Central memory CD8-positive, alpha-beta T cell (primary cell): ENCODE measurements around the gene ZNF462.

Experiments
- ATAC-seq: fragments of 150-1000 bp; cut with Tn5 transposase; replicated peaks from 2 replicates; pipeline ENCODE4 v1.10.0; 2022; ENCODE audit warnings: mild to moderate bottlenecking, moderate FRiP score, moderate number of reproducible peaks; ENCODE audit not compliant: poor library complexity, severe bottlenecking; ENCODE audit errors: extremely low read depth
- DNase-seq, 2 donors: peaks; one replicate each; pipeline ENCODE4 v3.0.0; 2021; ENCODE audit warnings: low spot score in 2 of 2
- H3K27ac Mint-ChIP-seq: one replicate; pipeline ENCODE4 v1.8.0; 2022; ENCODE audit warnings: low read depth, mild to moderate bottlenecking, moderate library complexity, mixed read lengths
- H3K27me3 Mint-ChIP-seq: one replicate; pipeline ENCODE4 v1.8.0; 2022; ENCODE audit warnings: mixed read lengths
- H3K36me3 Mint-ChIP-seq: one replicate; pipeline ENCODE4 v1.8.0; 2022; ENCODE audit warnings: mild to moderate bottlenecking, moderate library complexity, mixed read lengths; ENCODE audit not compliant: insufficient read depth
- H3K4me1 Mint-ChIP-seq: one replicate; pipeline ENCODE4 v1.8.0; 2022; ENCODE audit warnings: mixed read lengths
- H3K4me3 Mint-ChIP-seq: one replicate; pipeline ENCODE4 v1.8.0; 2022; ENCODE audit warnings: mild to moderate bottlenecking, moderate library complexity, mixed read lengths
- H3K9me3 Mint-ChIP-seq: one replicate; pipeline ENCODE4 v1.8.0; 2022; ENCODE audit warnings: mixed read lengths

The ZNF462 gene

GRCh38 chr9:106953174-106953573, 90.2 kb downstream of the ZNF462 start:
- Mint-ChIP-seq H3K36me3 (no peaks in the 10 kb centered on the region), H3K27ac (no peak overlapping the region)

GRCh38 chr9:106954558-106954957, 91.6 kb downstream of the ZNF462 start:
- DNase-seq: no peak
- no peaks in the 10 kb centered on the region for H3K4me1 Mint-ChIP-seq
- H3K4me3 Mint-ChIP-seq: no peak overlapping the region
- H3K9me3 Mint-ChIP-seq: peaks cover 21% of the 10 kb centered on the region
- no peak for ATAC-seq
- no peak overlapping the region for H3K27ac Mint-ChIP-seq
- H3K36me3 Mint-ChIP-seq: no peaks in the 10 kb centered on the region
- no peaks in the 10 kb centered on the region for H3K27me3 Mint-ChIP-seq

More at GRCh38 chr9:106953174-106953573, 90.2 kb downstream of the ZNF462 start:
- ATAC-seq (no peak), DNase-seq (no peak)
- Mint-ChIP-seq H3K27me3 (no peaks in the 10 kb centered on the region), H3K9me3 (peaks cover 25% of the 10 kb centered on the region), H3K4me1 (no peaks in the 10 kb centered on the region), H3K4me3 (no peak overlapping the region)

- no peak for ATAC-seq
- Mint-ChIP-seq H3K27me3 (no peaks in the 10 kb centered on the region), H3K27ac (no peak overlapping the region), H3K4me3 (no peak overlapping the region), H3K4me1 (no peaks in the 10 kb centered on the region), H3K36me3 (no peaks in the 10 kb centered on the region), H3K9me3 (peaks cover 15% of the 10 kb centered on the region)
- DNase-seq: no peak
These were observed 92.2 kb downstream of the ZNF462 start for GRCh38 chr9:106954974-106955850.

- H3K27ac Mint-ChIP-seq: no peak overlapping the region
- ATAC-seq: no peak
- H3K27me3 Mint-ChIP-seq: no peaks in the 10 kb centered on the region
- no peaks in the 10 kb centered on the region for H3K4me1 Mint-ChIP-seq
- H3K4me3 Mint-ChIP-seq: no peak overlapping the region
- DNase-seq: no peak
- H3K36me3 Mint-ChIP-seq: no peaks in the 10 kb centered on the region
- H3K9me3 Mint-ChIP-seq: peaks cover 21% of the 10 kb centered on the region
These were observed 94.0 kb downstream of the ZNF462 start for GRCh38 chr9:106956971-106957370.

- H3K27me3 Mint-ChIP-seq: no peaks in the 10 kb centered on the region
- H3K27ac Mint-ChIP-seq: no peak overlapping the region
- no peak for DNase-seq
- ATAC-seq: no peak
- no peak overlapping the region for H3K4me3 Mint-ChIP-seq
- H3K4me1 Mint-ChIP-seq: no peaks in the 10 kb centered on the region
- H3K36me3 Mint-ChIP-seq: no peaks in the 10 kb centered on the region
- H3K9me3 Mint-ChIP-seq: peaks cover 13% of the 10 kb centered on the region
These were observed 96.1 kb downstream of the ZNF462 start for GRCh38 chr9:106958955-106959657.

GRCh38 chr9:106960258-106960657, 97.3 kb downstream of the ZNF462 start:
- H3K9me3 Mint-ChIP-seq: peaks cover 7% of the 10 kb centered on the region
- no peak for DNase-seq
- no peak for ATAC-seq
- no peaks in the 10 kb centered on the region for H3K36me3 Mint-ChIP-seq
- no peaks in the 10 kb centered on the region for H3K4me1 Mint-ChIP-seq
- H3K27ac Mint-ChIP-seq: no peak overlapping the region
- no peak overlapping the region for H3K4me3 Mint-ChIP-seq
- no peaks in the 10 kb centered on the region for H3K27me3 Mint-ChIP-seq

GRCh38 chr9:106961623-106962022, 98.7 kb downstream of the ZNF462 start:
- H3K36me3 Mint-ChIP-seq: no peaks in the 10 kb centered on the region
- H3K27ac Mint-ChIP-seq: no peak overlapping the region
- no peak for DNase-seq
- ATAC-seq: no peak
- peaks cover 7% of the 10 kb centered on the region for H3K9me3 Mint-ChIP-seq
- H3K27me3 Mint-ChIP-seq: no peaks in the 10 kb centered on the region
- H3K4me3 Mint-ChIP-seq: no peak overlapping the region
- H3K4me1 Mint-ChIP-seq: no peaks in the 10 kb centered on the region

- no peak for DNase-seq
- Mint-ChIP-seq H3K36me3 (no peaks in the 10 kb centered on the region), H3K27me3 (no peaks in the 10 kb centered on the region), H3K4me1 (no peaks in the 10 kb centered on the region), H3K9me3 (peaks cover 7% of the 10 kb centered on the region), H3K27ac (no peak overlapping the region), H3K4me3 (no peak overlapping the region)
- no peak for ATAC-seq
These were observed 99.2 kb downstream of the ZNF462 start for GRCh38 chr9:106962122-106962521.

GRCh38 chr9:106962615-106963363, 99.8 kb downstream of the ZNF462 start:
- ATAC-seq: no peak
- no peak for DNase-seq
- no peaks in the 10 kb centered on the region for H3K27me3 Mint-ChIP-seq
- no peaks in the 10 kb centered on the region for H3K36me3 Mint-ChIP-seq
- no peak overlapping the region for H3K27ac Mint-ChIP-seq
- peaks cover 7% of the 10 kb centered on the region for H3K9me3 Mint-ChIP-seq
- no peaks in the 10 kb centered on the region for H3K4me1 Mint-ChIP-seq
- no peak overlapping the region for H3K4me3 Mint-ChIP-seq

GRCh38 chr9:106963684-106964083, 100.7 kb downstream of the ZNF462 start:
- Mint-ChIP-seq H3K36me3 (no peaks in the 10 kb centered on the region), H3K27me3 (no peaks in the 10 kb centered on the region), H3K4me3 (no peak overlapping the region), H3K9me3 (peaks cover 7% of the 10 kb centered on the region), H3K27ac (no peak overlapping the region), H3K4me1 (no peaks in the 10 kb centered on the region)
- no peak for ATAC-seq
- DNase-seq: no peak

- H3K4me1 Mint-ChIP-seq: no peaks in the 10 kb centered on the region
- no peak overlapping the region for H3K27ac Mint-ChIP-seq
- no peaks in the 10 kb centered on the region for H3K36me3 Mint-ChIP-seq
- H3K4me3 Mint-ChIP-seq: no peak overlapping the region
- ATAC-seq (no peak), DNase-seq (no peak)
- H3K27me3 Mint-ChIP-seq: no peaks in the 10 kb centered on the region
- H3K9me3 Mint-ChIP-seq: peaks cover 7% of the 10 kb centered on the region
These were observed 101.4 kb downstream of the ZNF462 start for GRCh38 chr9:106964329-106964728.

GRCh38 chr9:106964822-106965525, 102.0 kb downstream of the ZNF462 start:
- ATAC-seq (no peak), DNase-seq (no peak)
- peaks cover 7% of the 10 kb centered on the region for H3K9me3 Mint-ChIP-seq
- no peaks in the 10 kb centered on the region for H3K36me3 Mint-ChIP-seq
- no peaks in the 10 kb centered on the region for H3K27me3 Mint-ChIP-seq
- H3K4me3 Mint-ChIP-seq: no peak overlapping the region
- no peaks in the 10 kb centered on the region for H3K4me1 Mint-ChIP-seq
- H3K27ac Mint-ChIP-seq: no peak overlapping the region
